ENCODE data around the gene OSER1.
A peak's percentile ranks its signal among the peaks of the same experiment; 100 is the strongest.
"Not testable (repeated sequence)": the region's sequence is repeated elsewhere in the genome, so short reads cannot be mapped to it uniquely, and the experiment has no call there.

OSER1 gene

DNA sequence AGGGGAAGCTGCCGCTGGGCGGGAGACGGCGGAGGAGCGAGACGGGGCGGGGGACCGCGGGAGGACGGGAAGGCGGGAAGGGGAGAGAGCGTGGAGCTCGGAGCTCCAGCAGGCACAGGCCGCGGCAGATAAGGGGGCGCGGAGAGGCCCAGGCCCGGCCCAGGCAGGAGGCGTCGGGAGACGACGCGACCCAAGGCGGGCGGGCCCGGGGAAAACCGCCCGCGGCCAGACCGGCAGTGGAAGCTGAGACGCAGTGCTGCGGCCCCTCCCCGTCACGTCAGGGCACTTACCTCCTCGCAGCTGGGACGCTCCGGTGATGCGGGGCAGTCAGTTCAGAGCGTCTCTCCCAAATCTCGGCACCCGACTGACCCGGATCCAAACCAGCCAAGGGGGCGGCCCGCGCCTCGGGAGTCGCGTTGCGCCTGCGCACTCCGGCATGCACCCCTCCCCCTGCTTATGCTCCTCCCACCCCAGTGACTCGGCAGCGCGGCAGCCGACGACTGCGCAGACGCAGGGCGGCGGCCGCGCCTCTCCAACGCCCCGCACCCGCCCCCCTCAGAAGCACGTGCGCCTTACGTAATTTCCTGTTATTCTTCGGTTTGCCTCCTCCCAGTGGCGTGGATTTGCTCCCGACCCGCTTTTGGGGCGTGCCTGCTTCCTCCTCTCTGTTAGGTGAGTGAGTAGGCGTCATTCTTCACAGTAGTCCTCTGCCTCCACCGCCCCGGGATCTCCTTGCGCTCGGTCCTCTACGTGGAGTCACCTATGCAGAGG is at the start of gene OSER1:
Gene OSER1 (minus strand): TSS at position 366 of the 771 bp plus-strand sequence. CDS start 3,814 bp downstream, outside the sequence.
- DNase-seq (ENCODE audit: low read depth in 2 of 2): peak; percentile 94 to 95

DNA sequence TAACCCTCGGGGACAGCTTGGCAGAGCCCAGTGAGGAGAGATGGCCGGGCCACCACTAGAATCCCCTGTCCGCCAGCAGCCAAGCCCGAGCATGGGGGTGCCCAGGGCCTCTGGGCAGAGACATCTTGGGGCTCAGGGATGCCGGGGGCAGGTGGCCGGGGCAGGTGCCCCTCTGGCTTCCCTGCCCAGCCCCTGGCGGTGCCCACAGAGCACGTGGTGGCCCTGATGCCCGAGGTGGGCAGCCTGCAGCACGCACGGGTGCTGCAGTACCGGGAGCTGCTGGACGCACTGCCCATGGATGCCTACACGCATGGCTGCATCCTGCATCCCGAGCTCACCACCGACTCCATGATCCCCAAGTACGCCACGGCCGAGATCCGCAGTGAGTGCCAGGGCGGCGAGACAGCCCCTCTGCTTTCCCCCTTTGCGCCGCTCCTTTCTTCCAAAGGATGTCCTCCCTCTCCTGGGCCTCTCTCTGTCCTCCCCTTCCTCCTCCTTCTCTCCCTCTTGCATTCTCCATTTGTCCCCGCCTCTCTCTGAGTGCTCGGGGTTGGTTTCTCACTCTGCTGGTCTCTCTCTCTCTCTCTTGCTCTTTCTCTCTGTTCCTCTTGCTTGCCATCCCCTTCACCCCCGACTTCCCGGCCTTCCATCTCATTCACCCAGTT is 47.8 kb upstream of the OSER1 start:
- DNase-seq (ENCODE audit: low read depth in 2 of 2): no peak

DNA sequence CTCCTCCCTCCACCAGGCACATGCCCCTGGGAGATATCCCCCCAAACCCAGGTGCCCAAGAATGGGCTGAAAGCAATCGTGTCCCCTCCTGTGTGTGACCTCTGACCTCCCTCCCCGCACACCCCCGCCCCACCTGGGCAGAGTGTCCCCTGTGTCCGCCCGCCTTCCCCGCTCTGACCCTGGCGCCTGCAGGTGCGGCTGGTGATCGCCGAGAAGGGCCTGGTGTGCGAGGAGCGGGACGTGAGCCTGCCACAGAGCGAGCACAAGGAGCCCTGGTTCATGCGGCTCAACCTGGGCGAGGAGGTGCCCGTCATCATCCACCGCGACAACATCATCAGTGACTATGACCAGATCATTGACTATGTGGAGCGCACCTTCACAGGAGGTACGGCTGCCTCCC is 46.4 kb upstream of the OSER1 start:
- DNase-seq (ENCODE audit: low read depth in 2 of 2): no peak

DNA sequence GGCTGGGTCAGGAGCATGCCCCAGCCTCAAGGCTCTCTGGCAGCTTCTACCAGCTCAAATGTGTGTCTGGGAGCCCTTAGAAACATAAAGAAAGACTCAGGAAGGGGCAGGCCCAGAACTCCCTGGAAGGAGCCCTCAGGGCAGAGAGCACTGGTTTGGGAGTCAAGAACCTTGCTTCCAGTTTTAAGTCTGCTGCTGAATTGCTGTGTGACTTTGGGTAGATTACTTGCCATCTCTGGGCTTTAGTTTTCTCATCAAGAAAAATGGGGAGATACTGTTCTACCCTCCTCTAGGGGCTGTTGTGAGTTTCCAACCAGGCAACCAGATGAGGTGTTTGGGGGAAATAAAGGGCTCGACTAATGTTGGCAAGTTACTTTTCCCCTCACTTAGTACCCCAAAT is 45.4 kb upstream of the OSER1 start:
- no peak for DNase-seq (ENCODE audit: low read depth in 2 of 2)

DNA sequence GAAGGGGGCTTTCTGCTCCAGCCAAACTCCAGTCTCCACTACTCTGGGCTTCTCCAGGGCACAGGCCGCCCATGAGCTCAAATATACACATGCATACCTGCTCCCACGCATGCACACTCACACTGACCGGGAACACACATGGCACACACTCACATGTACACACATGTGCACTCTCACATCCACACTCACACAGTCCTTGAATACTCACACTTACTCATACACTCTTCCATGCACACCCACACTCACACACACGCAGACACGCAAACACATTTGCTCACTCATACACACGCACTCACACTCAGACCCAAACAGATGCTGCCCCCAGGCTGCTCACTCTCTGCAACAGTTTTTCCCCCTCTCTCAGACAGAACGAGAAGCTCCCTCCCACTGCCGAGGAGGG is 43.5 kb upstream of the OSER1 start:
- no peak for DNase-seq (ENCODE audit: low read depth in 2 of 2)

DNA sequence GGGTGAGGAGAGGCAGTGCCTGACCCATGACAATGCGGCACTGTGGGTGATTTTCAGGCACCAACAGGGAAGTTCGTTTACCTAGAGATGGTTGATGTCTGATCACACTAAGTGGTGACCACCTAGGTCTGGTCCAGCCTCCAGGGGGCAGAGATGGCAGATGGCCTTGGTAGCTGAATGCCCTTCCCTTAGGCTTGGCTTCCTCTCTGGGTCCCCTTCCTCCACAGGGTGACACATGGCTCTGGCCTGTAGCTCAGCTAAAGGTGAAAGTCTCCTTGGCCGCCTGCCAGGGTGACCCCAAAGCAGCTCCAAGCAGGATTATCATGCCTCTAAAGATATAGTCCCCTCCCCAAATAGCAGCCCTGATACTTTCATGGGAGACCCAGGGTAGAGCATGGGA is 43.0 kb upstream of the OSER1 start:
- no peak for DNase-seq (ENCODE audit: low read depth in 2 of 2)

DNA sequence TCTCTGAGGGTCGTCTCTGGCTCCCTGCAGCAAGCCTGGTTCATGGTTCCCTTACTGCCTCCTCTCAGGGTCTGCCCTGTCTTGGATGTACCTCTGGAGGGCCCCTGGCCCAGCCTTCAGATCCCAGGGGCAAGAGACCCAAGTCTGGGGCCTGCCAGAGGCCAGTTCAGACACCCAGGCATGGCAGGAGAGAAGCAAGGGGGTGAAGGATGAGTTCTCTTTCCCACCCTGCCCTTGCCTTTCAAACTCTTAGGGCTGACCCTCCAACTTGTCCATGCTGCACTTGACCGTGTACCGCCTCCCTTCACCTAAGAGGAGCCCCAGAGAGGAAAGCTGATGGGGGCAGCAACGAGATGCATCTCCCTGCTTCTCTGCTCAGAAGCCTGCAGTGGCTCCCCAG is 40.7 kb upstream of the OSER1 start:
- no peak for DNase-seq (ENCODE audit: low read depth in 2 of 2)

DNA sequence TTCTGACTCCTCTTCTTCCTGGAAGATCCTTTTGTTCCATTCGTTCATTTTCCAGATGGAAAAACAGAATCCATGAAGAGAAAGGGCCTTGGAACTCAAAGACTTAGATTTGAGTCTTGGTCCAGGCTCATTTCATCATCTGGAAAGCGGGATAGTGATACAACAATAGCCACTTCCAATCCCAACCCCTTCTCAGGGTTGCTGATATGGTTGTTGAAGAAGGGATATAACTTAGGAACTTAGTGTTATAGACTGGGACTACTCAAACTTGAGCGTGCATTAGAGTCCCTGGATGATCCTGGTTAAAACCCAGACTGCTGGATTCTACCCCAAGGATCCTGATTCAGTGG is 37.8 kb upstream of the OSER1 start:
- DNase-seq (ENCODE audit: low read depth in 2 of 2): no peak

DNA sequence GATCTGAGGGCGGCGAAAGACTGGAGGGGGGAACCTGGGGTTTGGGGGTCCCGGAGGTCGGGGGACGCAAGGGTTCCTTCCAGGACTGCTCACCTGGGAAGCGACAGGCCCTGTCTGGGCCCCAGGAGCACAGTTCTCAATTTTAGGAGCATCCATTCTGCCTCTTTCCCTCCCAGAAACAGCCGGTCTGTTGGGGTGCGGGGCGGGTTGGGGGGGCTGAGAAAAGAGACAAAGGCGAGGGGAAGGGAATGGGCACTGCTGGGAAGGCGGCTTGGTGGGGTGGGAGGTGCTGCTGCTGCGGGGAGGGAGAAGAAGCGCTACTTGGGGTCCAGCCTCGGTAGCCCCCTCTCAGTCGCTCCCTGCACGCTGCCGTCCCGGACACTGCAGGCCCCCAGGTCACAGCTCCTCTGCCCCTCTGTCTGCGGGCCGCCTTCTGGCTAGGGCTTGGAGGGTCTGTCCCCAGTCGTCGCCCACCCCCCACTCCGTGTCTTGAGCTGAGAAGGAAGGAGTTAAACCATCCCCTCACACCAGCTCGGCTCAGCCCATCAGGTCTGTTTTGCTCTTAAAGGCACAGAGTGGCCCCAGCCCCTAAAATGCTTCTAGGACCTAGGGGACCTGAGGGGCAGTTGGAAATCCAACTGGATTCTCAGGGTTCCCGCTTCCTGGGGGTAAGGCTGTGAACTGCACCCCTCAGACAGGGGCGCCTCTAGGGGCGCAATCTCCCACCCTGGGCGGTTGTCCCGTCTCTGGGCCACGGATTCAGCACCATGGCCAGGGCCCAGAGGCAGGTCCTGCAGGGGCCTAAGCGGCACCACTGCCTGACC is 37.2 kb upstream of the OSER1 start:
- DNase-seq (ENCODE audit: low read depth in 2 of 2): peak in 1 of 2 donors; percentile 5

DNA sequence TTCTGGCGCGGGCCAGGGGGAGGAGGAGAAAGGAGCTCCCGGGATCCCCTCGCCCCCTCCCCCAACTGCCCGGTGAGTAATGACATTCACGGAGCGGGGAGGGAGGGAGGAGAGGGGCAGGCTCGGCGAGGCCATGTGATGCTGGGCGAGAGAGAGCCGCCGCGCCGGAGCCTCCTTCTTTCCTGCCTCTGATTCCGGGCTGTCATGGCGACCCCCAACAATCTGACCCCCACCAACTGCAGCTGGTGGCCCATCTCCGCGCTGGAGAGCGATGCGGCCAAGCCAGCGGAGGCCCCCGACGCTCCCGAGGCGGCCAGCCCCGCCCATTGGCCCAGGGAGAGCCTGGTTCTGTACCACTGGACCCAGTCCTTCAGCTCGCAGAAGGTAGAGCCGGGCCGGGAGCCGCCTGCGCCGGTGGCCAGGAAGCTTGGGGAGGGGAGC is 36.6 kb upstream of the OSER1 start, which contains the start of gene GDAP1L1:
Gene GDAP1L1 (plus strand): TSS at position 178 of the 441 bp plus-strand sequence. CDS start 27 bp downstream, at position 205.
- no peak for DNase-seq (ENCODE audit: low read depth in 2 of 2)

DNA sequence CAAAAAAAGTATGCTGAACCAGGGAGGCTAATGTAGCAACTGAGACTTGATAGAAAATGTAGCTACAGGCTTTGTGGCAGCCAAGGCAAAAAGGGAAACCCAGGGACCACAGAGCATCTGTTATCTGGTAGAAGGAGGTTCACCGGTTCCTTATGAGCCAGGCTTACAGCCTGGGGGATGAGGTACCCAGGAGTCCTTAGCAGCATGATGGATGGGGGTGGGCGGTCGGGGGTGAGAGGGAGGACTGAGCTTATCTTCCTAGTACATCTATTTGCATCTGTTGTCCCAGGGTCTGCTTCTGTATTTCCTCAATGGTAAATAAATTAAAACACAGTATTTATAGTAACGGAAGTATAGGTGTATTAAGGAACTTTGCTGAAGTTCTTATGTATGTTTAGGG is 35.4 kb upstream of the OSER1 start:
- DNase-seq (ENCODE audit: low read depth in 2 of 2): no peak

DNA sequence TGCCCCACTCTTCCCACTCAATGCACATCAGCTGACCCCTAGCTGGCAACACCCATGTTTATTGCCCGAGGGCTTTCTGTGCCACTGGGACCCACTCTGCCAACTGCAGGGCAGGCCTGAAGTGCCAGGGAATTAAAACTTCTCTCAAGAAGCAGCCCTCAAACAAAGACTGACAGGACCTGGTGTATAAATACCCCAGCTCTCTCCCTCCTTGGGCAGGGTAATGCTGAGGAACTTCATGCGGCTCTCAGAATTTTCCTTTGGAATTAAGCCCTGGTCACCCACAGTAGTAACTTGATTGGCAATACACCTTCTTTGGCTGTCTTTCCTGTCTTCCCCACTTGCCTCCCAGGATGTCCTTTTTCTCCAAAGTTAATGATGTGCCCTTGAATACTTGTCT is 31.2 kb upstream of the OSER1 start:
- no peak for DNase-seq (ENCODE audit: low read depth in 2 of 2)

DNA sequence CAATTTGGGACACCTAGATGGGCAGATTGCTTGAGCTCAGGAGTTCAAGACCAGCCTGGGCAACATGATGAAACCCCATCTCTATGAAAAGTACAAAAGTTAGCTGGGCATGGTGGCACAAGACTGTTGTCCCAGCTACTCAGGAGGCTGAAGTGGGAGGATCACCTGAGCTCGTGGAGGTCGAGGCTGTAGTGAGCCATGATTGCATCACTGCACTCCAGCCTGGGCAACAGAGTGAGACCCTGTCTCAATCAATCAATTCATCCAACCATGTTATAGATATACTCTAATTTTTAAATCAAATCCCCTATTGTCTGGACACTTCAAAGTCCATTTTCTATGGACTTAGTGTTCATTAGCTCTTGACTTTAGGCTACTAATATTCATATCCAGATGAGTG is 26.3 kb upstream of the OSER1 start:
- not testable (repeated sequence) for DNase-seq (ENCODE audit: low read depth in 2 of 2)

DNA sequence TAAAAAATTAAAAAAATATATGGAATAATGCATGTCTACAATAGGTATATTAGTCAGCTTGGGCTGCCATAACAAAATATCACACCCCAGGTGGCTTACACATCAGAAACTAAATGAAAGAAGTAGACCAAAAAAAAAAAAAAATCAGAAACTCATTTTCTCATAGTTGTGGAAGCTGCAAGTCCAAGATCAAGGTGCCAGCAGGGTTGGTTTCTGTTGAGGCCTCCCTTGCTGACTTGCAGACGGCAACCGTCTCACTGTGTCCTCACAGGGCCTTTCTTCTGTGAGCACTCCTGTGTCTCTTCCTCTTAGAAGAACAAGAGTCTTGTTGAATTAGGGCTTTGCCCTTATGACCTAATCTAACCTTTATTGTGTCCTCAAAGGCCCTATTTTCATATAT is 25.1 kb upstream of the OSER1 start:
- DNase-seq (ENCODE audit: low read depth in 2 of 2): no peak

DNA sequence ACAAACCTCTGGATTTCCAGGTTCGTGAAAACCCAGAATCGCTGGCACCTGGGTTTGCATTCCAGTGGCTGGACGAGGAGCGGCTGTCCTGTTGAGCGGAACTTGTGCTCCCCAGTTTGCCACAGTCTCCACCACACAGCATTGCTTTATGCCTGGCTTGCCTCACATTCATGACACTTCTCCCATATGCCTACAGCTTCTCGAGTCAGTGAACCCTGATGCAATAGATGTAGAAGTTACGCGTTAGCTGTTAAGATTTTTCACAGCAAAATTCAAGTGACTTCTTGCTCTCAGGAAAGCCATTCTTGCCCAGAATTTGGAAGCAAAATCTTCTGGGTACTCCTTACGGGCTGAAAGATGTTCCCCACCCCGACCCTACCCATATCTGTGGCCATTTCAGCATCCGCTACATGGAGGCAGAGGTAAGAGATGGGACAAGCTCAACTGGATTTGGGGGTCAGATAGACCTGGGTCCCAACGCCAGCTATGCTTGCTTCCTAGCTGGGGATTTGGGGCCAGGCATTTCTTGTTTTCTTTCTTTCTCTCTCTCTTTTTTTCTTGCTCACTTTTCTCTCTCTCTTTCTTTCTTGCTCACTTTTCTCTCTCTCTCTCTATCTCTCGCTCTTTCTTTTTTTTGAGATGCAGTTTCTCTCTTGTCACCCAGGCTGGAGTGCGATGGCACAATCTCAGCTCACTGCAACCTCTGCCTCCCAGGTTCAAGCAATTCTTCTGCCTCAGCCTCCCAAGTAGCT is 24.2 kb upstream of the OSER1 start:
- DNase-seq (ENCODE audit: low read depth in 2 of 2): no peak

DNA sequence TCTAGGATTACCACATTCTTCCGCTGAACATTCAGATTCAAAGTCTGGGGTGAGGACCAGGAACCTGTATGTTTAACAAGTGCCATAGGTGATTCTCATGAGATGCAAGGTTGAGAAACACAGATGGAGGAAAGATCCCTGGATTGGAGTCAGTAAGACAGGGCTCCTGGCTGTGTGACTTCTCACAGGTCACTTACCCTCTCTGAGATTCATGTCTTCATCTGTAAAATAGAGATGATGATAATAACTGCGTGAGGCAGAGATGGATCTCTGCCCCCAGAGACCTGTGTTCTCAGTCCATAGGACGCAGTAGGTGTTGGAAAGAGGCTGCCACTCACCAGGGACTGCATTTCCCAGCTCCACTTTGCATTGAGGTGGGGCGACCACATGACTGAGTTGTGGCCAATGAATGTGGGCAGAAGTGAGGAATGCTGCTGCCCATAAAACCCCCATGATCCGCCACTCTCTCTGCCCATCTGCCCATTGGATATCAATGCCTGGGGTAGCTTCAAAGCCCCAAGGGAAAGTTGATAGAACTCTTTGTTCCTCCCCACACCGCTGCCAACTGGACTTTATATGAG is 23.0 kb upstream of the OSER1 start:
- no peak for DNase-seq (ENCODE audit: low read depth in 2 of 2)

DNA sequence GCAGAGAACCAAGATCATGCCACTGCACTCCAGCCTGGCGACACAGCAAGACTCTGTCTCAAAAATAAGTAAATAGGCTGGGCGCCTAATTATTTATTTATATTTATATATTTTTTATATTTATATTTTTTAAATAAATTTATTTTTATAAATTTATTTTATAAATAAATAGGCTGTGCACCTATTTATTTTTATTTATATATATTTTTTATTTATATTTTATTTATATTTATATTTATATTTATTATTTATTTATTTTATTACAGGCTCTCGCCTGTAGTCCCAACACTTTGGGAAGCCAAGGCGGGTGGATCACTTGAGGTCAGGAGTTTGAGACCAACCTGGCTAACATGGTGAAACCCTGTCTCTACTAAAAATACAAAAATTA is 21.9 kb upstream of the OSER1 start:
- DNase-seq (ENCODE audit: low read depth in 2 of 2): not testable (repeated sequence)

DNA sequence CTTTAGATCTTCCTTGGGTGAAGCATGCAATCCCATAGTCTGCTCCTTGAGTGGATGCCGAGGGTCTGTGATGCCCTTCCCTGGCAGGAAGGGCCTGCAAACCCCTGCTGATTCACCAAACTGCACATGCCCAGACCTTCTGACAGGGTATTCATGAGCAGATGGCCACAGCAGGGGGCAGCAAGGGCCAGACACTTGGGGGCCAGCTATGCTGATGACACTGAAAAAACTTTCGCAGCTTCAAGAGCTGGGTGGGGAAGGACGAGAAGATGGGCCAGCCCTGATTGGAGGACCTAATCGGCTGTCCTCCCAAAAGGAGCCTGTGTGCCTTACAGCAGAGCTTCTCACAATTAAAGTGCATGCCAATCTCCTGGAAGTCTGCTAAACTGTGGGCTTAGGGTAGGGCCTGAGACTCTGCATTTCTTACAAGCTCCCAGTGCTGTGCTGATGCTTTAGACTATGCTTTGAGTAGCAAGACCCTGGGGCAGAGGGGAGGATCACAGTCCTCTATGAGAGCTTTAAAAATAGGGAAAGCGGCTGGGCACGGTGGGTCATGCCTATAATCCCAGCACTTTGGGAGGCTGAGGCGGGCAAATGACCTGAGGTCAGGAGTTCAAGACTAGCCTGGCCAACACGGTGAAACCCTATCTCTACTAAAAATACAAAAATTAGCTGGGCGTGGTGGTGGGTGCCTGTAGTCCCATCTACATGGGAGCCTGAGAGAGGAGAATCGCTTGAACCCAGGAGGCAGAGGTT is 21.3 kb upstream of the OSER1 start:
- no peak for DNase-seq (ENCODE audit: low read depth in 2 of 2)

DNA sequence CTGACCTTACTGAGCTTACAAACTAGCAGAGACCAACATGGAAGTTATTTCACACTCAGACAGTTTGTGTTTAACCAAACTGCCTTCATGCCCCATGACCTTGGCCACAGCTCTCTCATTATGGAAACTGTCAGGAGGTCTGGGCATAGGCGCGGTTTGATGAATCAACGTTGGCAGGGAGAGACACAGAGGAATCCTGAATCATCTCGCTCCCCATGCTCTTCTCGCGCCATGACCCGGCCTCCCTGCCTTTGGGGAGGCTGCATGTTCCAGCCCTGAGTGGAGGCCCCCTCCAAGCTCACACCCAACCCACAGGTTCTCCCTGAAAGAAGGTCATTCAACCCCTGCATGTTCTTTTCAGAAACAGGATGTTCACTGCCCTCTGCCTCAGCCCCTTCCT is 20.6 kb upstream of the OSER1 start:
- no peak for DNase-seq (ENCODE audit: low read depth in 2 of 2)

DNA sequence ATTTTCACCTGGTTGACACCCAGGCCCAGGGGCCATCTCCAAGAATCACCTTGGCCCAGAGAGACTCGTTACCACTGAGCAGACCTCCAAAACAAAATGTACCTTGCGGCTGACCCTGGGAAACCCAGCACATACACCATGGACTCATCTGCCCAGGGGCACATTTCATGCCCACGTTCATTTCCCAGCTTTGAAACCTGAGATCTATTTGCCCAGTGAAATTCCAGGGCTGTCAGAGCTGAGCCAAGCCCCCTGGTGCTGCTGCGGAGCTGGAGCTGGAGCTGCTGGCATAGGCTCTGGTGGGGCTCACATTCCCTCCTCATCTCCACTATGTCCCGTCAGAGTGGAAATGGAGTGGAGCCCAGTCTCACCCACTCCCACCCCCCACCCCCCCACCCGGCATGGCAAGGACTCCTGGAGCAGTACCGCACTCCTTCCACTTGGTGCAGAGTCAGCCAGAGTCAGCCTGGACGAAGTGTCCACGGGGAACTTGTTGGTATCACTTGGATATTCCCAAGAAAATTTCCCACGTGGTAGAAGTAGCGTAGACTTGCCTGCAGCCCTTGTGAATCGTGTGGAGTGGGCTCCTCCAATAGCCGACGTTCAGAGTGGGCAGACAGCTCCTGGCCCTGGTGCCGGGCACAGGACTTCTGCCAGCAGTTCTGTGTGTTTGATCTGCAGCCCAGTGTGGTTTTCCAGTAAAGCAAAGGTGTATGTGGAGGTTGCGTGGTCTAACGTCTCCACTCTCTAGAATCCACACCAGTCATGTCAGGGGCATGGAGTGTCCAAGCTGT is 18.1 kb upstream of the OSER1 start:
- DNase-seq (ENCODE audit: low read depth in 2 of 2): no peak

All from stimulated activated CD8-positive, alpha-beta memory T cell treated with anti-CD3 and anti-CD28 coated beads, Interleukin-15, amount 100 ng/mL, for 48 hours (primary cell).